ENCODE measurements around the gene NFASC.

The NFASC gene

DNA sequence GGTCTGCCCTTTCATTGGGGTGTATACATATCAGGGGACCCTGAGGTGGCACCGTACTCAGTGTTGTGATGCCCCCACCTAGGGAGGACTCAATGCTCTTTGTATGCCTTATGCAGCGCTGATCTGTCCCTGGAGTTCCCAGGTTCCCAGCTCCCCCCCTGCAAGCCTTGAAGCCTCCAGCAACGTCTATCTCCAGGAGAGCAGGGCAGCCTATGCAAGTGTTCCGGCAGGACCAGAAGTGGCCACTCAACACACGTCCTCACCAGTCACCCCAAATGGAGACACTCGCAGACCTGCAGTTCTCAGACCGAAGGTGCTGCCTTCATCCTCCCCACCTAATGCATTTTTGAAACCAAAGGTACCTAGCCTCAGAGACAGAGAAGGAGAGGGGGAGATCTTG is 147.1 kb downstream of the NFASC start:
- Histone ChIP-seq H3K4me3 (ENCODE audit: low read length) (no peak overlapping the region), H3K27ac (ENCODE audit: low read length) (no peak overlapping the region), H3K9me3 (ENCODE audit: control insufficient read depth, low read depth, low read length) (no peaks in the 10 kb centered on the region), H3K36me3 (ENCODE audit: control insufficient read depth, low read depth, low read length) (no peaks in the 10 kb centered on the region), H3K27me3 (ENCODE audit: control insufficient read depth, insufficient read depth, low read length) (no peaks in the 10 kb centered on the region), H3K9ac (ENCODE audit: low read length) (no peak overlapping the region), H3K4me1 (ENCODE audit: control insufficient read depth, low read depth, low read length) (peaks cover 2% of the 10 kb centered on the region)

DNA sequence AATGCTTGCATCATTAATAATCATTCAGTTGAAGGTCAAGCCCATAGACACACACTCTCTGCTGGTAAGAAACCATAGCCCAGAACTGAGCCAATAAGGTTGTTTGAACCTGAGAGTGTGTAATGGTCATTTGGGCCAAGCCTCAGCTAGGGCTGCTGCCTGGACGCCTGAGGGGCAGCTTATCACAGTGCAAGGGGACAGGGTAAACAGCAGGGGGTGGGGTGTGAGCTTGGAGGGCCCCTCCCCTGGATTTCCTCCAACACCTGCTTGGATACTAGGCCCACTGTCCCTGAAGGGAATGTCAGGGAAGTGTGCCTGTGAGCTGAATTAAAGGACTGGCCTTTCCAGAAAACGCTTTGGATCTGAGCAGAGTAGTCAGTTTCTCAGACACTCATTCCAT is 147.7 kb downstream of the NFASC start:
- no peaks in the 10 kb centered on the region for H3K9me3 ChIP-seq (ENCODE audit: control insufficient read depth, low read depth, low read length)
- H3K9ac ChIP-seq (ENCODE audit: low read length), result no peak overlapping the region
- no peaks in the 10 kb centered on the region for H3K27me3 ChIP-seq (ENCODE audit: control insufficient read depth, insufficient read depth, low read length)
- no peak overlapping the region for H3K4me3 ChIP-seq (ENCODE audit: low read length)
- H3K36me3 ChIP-seq (ENCODE audit: control insufficient read depth, low read depth, low read length), result no peaks in the 10 kb centered on the region
- H3K27ac ChIP-seq (ENCODE audit: low read length), result no peak overlapping the region
- no peaks in the 10 kb centered on the region for H3K4me1 ChIP-seq (ENCODE audit: control insufficient read depth, low read depth, low read length)

DNA sequence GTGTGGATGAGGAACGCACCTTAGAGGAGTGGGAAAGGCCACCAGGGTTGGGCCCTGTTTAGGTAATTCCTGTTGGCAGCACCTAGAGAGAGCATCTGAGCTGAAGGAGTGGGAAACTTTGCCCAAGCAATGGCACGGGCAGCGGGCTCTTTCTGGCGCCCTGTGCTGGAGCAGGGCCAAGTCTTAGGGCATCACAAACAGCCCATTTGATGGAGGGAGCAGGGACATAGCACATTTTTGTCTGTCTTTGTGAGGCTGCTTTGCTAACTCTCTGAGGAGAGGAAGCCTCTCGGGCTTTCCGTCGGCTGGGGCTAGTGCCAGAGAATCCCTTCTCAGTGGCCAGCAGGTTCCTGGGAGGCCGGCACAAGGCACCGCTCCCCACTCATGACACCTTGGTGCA is 149.8 kb downstream of the NFASC start:
- H3K36me3 ChIP-seq (ENCODE audit: control insufficient read depth, low read depth, low read length), result no peaks in the 10 kb centered on the region
- H3K27ac ChIP-seq (ENCODE audit: low read length), result no peak overlapping the region
- H3K4me1 ChIP-seq (ENCODE audit: control insufficient read depth, low read depth, low read length), result no peaks in the 10 kb centered on the region
- H3K9ac ChIP-seq (ENCODE audit: low read length), result no peak overlapping the region
- H3K9me3 ChIP-seq (ENCODE audit: control insufficient read depth, low read depth, low read length), result no peaks in the 10 kb centered on the region
- no peak overlapping the region for H3K4me3 ChIP-seq (ENCODE audit: low read length)
- peaks cover 7% of the 10 kb centered on the region for H3K27me3 ChIP-seq (ENCODE audit: control insufficient read depth, insufficient read depth, low read length)

DNA sequence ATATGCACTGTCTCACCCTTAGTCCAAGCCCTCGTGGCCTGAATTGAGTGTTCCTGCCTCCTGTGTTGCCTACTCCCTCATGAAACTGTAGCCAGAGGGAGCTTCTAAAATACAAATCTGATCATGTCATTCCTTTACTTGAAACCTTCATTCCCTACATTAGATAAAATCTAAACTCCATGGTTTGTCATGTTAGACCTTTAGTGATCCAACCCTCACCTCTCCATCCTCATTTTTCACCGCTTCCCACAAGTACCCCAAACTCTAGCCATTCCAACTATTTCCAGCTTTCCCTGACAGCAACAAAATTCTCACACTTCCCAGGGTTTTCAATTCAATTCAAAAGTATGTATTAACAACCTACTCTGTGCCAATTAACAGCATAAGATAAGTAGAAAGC is 154.0 kb downstream of the NFASC start:
- H3K4me3 ChIP-seq (ENCODE audit: low read length), result no peak overlapping the region
- H3K9ac ChIP-seq (ENCODE audit: low read length), result no peak overlapping the region
- peaks cover 7% of the 10 kb centered on the region for H3K27me3 ChIP-seq (ENCODE audit: control insufficient read depth, insufficient read depth, low read length)
- peaks cover 8% of the 10 kb centered on the region for H3K4me1 ChIP-seq (ENCODE audit: control insufficient read depth, low read depth, low read length)
- no peaks in the 10 kb centered on the region for H3K9me3 ChIP-seq (ENCODE audit: control insufficient read depth, low read depth, low read length)
- no peak overlapping the region for H3K27ac ChIP-seq (ENCODE audit: low read length)
- H3K36me3 ChIP-seq (ENCODE audit: control insufficient read depth, low read depth, low read length), result no peaks in the 10 kb centered on the region

DNA sequence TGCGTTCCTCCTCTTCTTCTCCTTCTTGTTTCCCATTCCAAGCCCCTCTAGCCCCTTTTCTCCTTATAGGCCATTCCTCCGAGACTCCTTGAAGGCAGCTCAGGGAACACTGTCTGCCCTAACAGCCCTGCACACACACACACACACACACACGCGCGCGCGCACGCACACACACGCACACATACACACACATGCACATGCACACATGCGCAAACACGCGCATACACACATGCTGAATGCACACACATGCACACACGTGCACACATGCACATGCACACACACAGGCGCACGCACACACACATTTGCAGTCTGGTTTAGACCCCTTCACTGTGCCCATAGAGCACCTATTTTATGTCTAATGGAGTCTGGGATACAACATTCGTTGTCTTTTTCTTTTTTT is 154.6 kb downstream of the NFASC start:
- H3K9ac ChIP-seq (ENCODE audit: low read length), result no peak overlapping the region
- no peaks in the 10 kb centered on the region for H3K36me3 ChIP-seq (ENCODE audit: control insufficient read depth, low read depth, low read length)
- H3K4me3 ChIP-seq (ENCODE audit: low read length), result no peak overlapping the region
- peaks cover 8% of the 10 kb centered on the region for H3K4me1 ChIP-seq (ENCODE audit: control insufficient read depth, low read depth, low read length)
- no peaks in the 10 kb centered on the region for H3K9me3 ChIP-seq (ENCODE audit: control insufficient read depth, low read depth, low read length)
- H3K27ac ChIP-seq (ENCODE audit: low read length), result no peak overlapping the region
- H3K27me3 ChIP-seq (ENCODE audit: control insufficient read depth, insufficient read depth, low read length), result peaks cover 7% of the 10 kb centered on the region

DNA sequence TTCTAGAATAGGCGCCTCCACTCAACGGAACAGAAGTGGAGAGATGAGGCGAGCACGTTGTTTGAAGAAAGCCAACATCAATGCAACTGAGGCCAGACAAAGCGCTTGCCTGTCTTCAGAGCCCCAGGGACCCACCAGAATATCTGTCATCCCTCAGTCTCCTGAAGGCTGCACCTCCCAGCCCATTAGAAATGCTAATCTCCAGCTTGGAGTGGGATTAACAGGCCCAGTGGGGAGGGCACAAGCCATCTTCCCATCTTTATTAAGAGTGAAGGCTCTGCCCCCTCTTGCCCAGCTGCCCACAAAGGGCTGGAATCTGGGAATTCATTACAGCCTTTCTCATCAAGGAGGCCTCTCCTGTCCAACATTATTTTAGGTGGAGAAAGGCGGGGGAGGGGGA is 155.5 kb downstream of the NFASC start:
- Histone ChIP-seq H3K36me3 (ENCODE audit: control insufficient read depth, low read depth, low read length) (no peaks in the 10 kb centered on the region), H3K9me3 (ENCODE audit: control insufficient read depth, low read depth, low read length) (no peaks in the 10 kb centered on the region), H3K4me3 (ENCODE audit: low read length) (no peak overlapping the region), H3K27me3 (ENCODE audit: control insufficient read depth, insufficient read depth, low read length) (peaks cover 7% of the 10 kb centered on the region), H3K27ac (ENCODE audit: low read length) (no peak overlapping the region), H3K9ac (ENCODE audit: low read length) (no peak overlapping the region), H3K4me1 (ENCODE audit: control insufficient read depth, low read depth, low read length) (peaks cover 10% of the 10 kb centered on the region)

DNA sequence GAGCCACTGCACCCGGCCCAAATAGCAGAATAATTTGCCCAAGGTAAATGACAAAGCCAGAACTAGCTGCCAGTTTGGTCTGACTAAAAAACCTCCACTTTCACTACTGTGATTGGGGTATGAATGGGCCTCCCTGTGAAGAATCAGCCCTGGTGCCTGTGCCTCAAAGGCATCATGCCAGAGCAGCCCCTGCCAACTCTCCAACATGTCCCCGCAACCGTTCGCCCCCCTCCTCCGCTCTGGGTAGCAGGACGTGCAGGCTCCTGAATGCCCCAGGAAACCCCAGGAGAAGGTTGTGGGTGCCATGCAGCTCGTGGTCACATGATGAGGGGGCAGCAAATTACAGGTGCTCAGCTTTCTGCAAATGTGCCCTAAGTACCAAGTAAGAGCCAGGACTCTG is 157.7 kb downstream of the NFASC start:
- Histone ChIP-seq H3K9me3 (ENCODE audit: control insufficient read depth, low read depth, low read length) (no peaks in the 10 kb centered on the region), H3K4me1 (ENCODE audit: control insufficient read depth, low read depth, low read length) (peaks cover 12% of the 10 kb centered on the region), H3K4me3 (ENCODE audit: low read length) (no peak overlapping the region), H3K27ac (ENCODE audit: low read length) (no peak overlapping the region), H3K9ac (ENCODE audit: low read length) (no peak overlapping the region), H3K27me3 (ENCODE audit: control insufficient read depth, insufficient read depth, low read length) (peaks cover 7% of the 10 kb centered on the region), H3K36me3 (ENCODE audit: control insufficient read depth, low read depth, low read length) (no peaks in the 10 kb centered on the region)

DNA sequence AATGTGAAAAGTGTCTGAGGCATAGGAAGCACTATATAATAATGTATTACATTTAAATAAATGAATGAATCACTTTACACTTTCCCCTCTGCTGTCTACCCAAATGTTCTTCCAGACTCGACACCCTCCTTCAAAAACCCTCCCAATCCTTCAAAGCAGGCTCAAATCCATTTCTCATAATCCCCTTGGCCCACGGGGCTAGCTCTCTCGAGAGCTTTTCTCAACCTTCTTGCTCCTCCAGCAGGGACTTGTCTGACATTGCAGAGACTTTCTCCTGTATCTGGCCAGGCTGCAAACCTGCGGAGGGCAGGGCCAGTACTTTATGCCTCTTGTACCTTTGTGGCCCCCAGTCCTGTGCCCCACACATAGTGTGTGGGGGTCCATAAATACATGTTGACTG is 158.3 kb downstream of the NFASC start:
- no peaks in the 10 kb centered on the region for H3K36me3 ChIP-seq (ENCODE audit: control insufficient read depth, low read depth, low read length)
- H3K4me1 ChIP-seq (ENCODE audit: control insufficient read depth, low read depth, low read length), result peaks cover 12% of the 10 kb centered on the region
- H3K27ac ChIP-seq (ENCODE audit: low read length), result no peak overlapping the region
- H3K9me3 ChIP-seq (ENCODE audit: control insufficient read depth, low read depth, low read length), result no peaks in the 10 kb centered on the region
- H3K27me3 ChIP-seq (ENCODE audit: control insufficient read depth, insufficient read depth, low read length), result peaks cover 7% of the 10 kb centered on the region
- H3K4me3 ChIP-seq (ENCODE audit: low read length), result no peak overlapping the region
- H3K9ac ChIP-seq (ENCODE audit: low read length), result no peak overlapping the region

DNA sequence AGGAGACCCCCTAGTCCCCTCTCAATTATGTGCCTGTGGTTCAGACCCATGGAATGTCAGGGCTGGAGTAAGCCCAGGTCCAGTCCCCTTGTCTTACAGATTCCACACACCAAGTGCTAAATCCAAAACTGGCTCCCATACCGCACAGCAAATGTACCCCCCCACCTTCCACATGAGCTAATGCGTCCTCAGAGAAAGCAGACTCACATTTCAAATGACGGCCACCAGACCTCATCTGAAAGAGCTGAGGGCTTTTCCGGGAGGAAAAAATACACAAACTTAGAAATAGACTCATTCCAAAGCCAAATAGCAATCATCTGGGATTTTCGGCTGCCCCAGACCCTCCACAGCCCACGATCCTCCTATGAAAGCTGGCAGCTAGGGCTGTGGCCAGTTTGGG is 159.6 kb downstream of the NFASC start:
- Histone ChIP-seq H3K27ac (ENCODE audit: low read length) (no peak overlapping the region), H3K27me3 (ENCODE audit: control insufficient read depth, insufficient read depth, low read length) (peaks cover under 1% of the 10 kb centered on the region), H3K9ac (ENCODE audit: low read length) (no peak overlapping the region), H3K4me3 (ENCODE audit: low read length) (no peak overlapping the region), H3K4me1 (ENCODE audit: control insufficient read depth, low read depth, low read length) (peaks cover 12% of the 10 kb centered on the region), H3K9me3 (ENCODE audit: control insufficient read depth, low read depth, low read length) (no peaks in the 10 kb centered on the region), H3K36me3 (ENCODE audit: control insufficient read depth, low read depth, low read length) (no peaks in the 10 kb centered on the region)

DNA sequence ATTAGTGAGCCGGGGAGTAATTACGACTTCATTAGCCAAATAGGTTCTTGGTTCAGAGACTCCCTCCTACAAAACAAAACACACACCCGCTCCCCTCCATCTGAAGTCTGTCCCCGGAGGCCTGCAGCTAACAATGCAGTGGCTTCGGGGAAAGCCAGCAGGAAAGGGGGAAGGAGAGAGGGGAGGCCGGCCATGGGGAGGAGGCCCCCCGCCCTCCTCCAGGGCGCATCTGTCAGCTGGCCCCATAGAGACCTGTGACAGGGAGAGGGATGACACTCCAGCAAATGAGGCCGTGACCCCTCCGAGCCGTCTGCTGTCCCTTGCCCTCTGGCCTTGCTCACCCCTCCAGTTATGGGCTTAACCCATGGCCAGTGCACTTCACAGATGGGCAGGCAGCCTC is 160.2 kb downstream of the NFASC start:
- no peaks in the 10 kb centered on the region for H3K36me3 ChIP-seq (ENCODE audit: control insufficient read depth, low read depth, low read length)
- no peak overlapping the region for H3K9ac ChIP-seq (ENCODE audit: low read length)
- H3K27ac ChIP-seq (ENCODE audit: low read length), result no peak overlapping the region
- H3K4me3 ChIP-seq (ENCODE audit: low read length), result no peak overlapping the region
- H3K4me1 ChIP-seq (ENCODE audit: control insufficient read depth, low read depth, low read length), result peaks cover 10% of the 10 kb centered on the region
- no peaks in the 10 kb centered on the region for H3K9me3 ChIP-seq (ENCODE audit: control insufficient read depth, low read depth, low read length)
- no peaks in the 10 kb centered on the region for H3K27me3 ChIP-seq (ENCODE audit: control insufficient read depth, insufficient read depth, low read length)

DNA sequence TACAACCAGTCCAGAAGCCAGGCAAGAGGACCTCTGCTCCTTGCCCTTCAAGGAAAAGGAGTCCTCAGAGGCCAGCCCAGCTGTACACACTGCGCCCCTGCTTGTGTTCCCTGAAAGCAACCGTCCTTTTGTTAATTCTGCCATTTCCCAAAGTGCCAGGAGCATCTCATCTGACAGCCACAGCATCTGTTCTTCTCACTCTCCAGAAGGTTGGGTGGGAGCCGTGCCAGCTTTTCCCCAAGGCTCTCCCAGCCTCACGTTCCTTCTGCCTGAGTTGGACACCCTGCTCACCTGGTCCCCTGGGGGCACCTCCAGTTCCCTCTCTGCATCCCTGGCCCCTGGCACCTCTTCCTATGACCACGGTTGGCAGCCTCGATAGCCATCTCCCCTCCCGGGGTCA is 161.8 kb downstream of the NFASC start:
- H3K4me1 ChIP-seq (ENCODE audit: control insufficient read depth, low read depth, low read length), result peaks cover 4% of the 10 kb centered on the region

DNA sequence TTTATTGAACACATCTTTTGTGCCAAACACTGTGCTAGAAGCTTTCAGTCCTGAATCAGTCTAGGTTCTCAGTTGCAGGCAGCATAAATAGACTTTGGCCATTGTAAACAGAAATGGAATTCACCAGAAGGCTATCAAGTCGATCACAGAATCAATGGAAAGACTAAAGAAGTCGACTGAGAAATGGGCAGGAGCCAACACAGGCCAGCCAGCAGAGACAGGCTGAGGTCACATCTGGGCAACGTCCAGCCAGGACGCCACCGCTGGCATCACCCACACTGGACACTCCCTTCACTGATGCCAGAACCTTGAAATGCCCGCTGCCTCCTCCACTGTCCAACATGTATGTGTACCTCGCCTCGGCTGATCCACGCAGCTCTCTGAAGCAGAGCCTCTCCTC is 166.9 kb downstream of the NFASC start:
- H3K4me1 ChIP-seq (ENCODE audit: control insufficient read depth, low read depth, low read length), result no peaks in the 10 kb centered on the region
- H3K9me3 ChIP-seq (ENCODE audit: control insufficient read depth, low read depth, low read length), result no peaks in the 10 kb centered on the region
- H3K27ac ChIP-seq (ENCODE audit: low read length), result no peak overlapping the region
- no peak overlapping the region for H3K9ac ChIP-seq (ENCODE audit: low read length)
- no peaks in the 10 kb centered on the region for H3K36me3 ChIP-seq (ENCODE audit: control insufficient read depth, low read depth, low read length)
- H3K27me3 ChIP-seq (ENCODE audit: control insufficient read depth, insufficient read depth, low read length), result peaks cover 17% of the 10 kb centered on the region
- no peak overlapping the region for H3K4me3 ChIP-seq (ENCODE audit: low read length)

More for the DNA sequence above, 161.8 kb downstream of the NFASC start:
- H3K4me3 ChIP-seq (ENCODE audit: low read length), result no peak overlapping the region
- no peaks in the 10 kb centered on the region for H3K9me3 ChIP-seq (ENCODE audit: control insufficient read depth, low read depth, low read length)
- no peak overlapping the region for H3K27ac ChIP-seq (ENCODE audit: low read length)
- no peak overlapping the region for H3K9ac ChIP-seq (ENCODE audit: low read length)
- no peaks in the 10 kb centered on the region for H3K36me3 ChIP-seq (ENCODE audit: control insufficient read depth, low read depth, low read length)
- H3K27me3 ChIP-seq (ENCODE audit: control insufficient read depth, insufficient read depth, low read length), result no peaks in the 10 kb centered on the region
